ENCODE measurements around the gene MYH9.

DNA sequence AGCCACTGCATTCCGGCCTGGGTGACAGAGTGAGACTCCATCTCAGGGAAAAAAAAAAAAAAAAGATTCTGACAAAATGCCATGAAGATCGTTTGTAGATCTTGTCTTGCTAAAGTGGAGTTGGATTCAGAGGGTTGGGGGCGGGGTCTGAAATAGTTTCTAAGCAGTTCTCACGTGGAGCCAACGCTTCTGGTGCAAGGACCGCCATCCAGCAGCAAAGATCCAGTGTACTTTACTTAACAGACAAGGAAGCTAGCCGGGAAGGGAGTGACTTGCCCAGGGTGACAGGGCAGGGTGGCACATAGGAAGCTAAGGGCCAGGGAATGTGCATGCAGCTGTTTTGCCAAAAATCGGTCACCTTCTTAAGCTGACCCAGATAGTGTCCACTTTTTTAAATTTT, 107.4 kb downstream of the MYH9 start:
- no peak for TF ChIP-seq ZBTB33 (IDR thresholded peaks at IDR 0.05)
- no peak for TF ChIP-seq FOXA1 (IDR thresholded peaks at IDR 0.05)
- TF ChIP-seq, protein P1, sequence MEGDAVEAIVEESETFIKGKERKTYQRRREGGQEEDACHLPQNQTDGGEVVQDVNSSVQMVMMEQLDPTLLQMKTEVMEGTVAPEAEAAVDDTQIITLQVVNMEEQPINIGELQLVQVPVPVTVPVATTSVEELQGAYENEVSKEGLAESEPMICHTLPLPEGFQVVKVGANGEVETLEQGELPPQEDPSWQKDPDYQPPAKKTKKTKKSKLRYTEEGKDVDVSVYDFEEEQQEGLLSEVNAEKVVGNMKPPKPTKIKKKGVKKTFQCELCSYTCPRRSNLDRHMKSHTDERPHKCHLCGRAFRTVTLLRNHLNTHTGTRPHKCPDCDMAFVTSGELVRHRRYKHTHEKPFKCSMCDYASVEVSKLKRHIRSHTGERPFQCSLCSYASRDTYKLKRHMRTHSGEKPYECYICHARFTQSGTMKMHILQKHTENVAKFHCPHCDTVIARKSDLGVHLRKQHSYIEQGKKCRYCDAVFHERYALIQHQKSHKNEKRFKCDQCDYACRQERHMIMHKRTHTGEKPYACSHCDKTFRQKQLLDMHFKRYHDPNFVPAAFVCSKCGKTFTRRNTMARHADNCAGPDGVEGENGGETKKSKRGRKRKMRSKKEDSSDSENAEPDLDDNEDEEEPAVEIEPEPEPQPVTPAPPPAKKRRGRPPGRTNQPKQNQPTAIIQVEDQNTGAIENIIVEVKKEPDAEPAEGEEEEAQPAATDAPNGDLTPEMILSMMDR (IDR thresholded peaks at IDR 0.05; ENCODE audit: low read depth, low read length, missing input control) = no peak
- no peak for TF ChIP-seq EGR1 (IDR thresholded peaks at IDR 0.05; ENCODE audit: low read depth in 2 of 2)
- TF ChIP-seq, protein P2, sequence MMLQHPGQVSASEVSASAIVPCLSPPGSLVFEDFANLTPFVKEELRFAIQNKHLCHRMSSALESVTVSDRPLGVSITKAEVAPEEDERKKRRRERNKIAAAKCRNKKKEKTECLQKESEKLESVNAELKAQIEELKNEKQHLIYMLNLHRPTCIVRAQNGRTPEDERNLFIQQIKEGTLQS (IDR thresholded peaks at IDR 0.05) = no peak
- TF ChIP-seq SP1 (IDR thresholded peaks at IDR 0.05) = no peak
- TF ChIP-seq MAX (IDR thresholded peaks at IDR 0.05) = no peak
